ENCODE data around the gene ZNF473. TPM values are rescaled to one million over a fixed set of nuclear protein-coding genes. Genes with fewer than 3 reads are reported as not detected.

The ZNF473 gene
- total RNA-seq (1 to 10 TPM; 2.6 to 2.8 TPM), total RNA-seq (10.2 to 36.2 (median 19.2) reads per million in 172 experiments)
- 4.8 TPM for polyA plus RNA-seq (2013, experiment 1 of 2)
- 6.0 TPM for polyA plus RNA-seq (2013, experiment 2 of 2)

GRCh38 chr19:50025794-50026549 is at the start of gene ZNF473:
Gene ZNF473 (plus strand): TSS chr19:50026005. CDS start chr19:50031083, 5,078 bp downstream.
- Histone ChIP-seq H3K4me1 (ENCODE audit: insufficient read depth, low read length) (peaks cover 49% of the 10 kb centered on the region), H3K36me3 (ENCODE audit: insufficient read depth, low read length) (peaks cover 16% of the 10 kb centered on the region), H3K4me3 (ENCODE audit: low read length) (peak within 1 kb of the TSS; percentile 94), H3K27ac (ENCODE audit: low read depth in 1 of 2, low read length in 2 of 2) (peak within 1 kb of the TSS; percentile 96 to 98), H3K9me3 (ENCODE audit: control insufficient read depth in 1 of 2, insufficient read depth in 1 of 2, low read length in 2 of 2) (no peaks in the 10 kb centered on the region), H3K27me3 (ENCODE audit: control insufficient read depth in 1 of 2, insufficient read depth in 2 of 2, low read length in 2 of 2) (no peaks in the 10 kb centered on the region)
- ATAC-seq (ENCODE audit: poor library complexity) (peak; percentile 75), DNase-seq (peak; percentile 85 to 98 (median 89))
- CTCF ChIA-PET: interaction anchor here (1.0 kb wide), 1 partner anchor 308 kb away, joined by 3 read pairs; no protein-coding TSS in a partner anchor
- POLR2A ChIA-PET: interaction anchor here (0.6 to 2.5 kb wide), 7 partner anchors 25 to 1032 kb away, joined by 3 to 13 read pairs (median 3); partner anchors contain the start of genes AKT1S1, ATF5, GYS1 and NUP62
- H3K4me1 Mint-ChIP-seq (ENCODE audit: low read depth): peaks cover 52% of the 10 kb centered on the region
- H3K4me3 Mint-ChIP-seq: peak within 1 kb of the TSS; percentile 87
- intact Hi-C loops (cut with DNase I, micrococcal nuclease): loop anchor here (1.0 to 10.0 kb wide), 6 partner anchors 23 to 1079 kb away; partner anchors contain the start of genes ATF5 (in 1 of the 2), CTU1 (in 1 of the 2), KCNC3 (in 1 of the 2) and NUP62 (in 1 of the 2)
- peak within 1 kb of the TSS; percentile 94 for H3K27ac Mint-ChIP-seq
- H3K9me3 Mint-ChIP-seq: no peaks in the 10 kb centered on the region
- peaks cover 34% of the 10 kb centered on the region for H3K36me3 Mint-ChIP-seq (ENCODE audit: low read depth)
- no peaks in the 10 kb centered on the region for H3K27me3 Mint-ChIP-seq
- TF ChIP-seq, protein P1, sequence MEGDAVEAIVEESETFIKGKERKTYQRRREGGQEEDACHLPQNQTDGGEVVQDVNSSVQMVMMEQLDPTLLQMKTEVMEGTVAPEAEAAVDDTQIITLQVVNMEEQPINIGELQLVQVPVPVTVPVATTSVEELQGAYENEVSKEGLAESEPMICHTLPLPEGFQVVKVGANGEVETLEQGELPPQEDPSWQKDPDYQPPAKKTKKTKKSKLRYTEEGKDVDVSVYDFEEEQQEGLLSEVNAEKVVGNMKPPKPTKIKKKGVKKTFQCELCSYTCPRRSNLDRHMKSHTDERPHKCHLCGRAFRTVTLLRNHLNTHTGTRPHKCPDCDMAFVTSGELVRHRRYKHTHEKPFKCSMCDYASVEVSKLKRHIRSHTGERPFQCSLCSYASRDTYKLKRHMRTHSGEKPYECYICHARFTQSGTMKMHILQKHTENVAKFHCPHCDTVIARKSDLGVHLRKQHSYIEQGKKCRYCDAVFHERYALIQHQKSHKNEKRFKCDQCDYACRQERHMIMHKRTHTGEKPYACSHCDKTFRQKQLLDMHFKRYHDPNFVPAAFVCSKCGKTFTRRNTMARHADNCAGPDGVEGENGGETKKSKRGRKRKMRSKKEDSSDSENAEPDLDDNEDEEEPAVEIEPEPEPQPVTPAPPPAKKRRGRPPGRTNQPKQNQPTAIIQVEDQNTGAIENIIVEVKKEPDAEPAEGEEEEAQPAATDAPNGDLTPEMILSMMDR (IDR thresholded peaks at IDR 0.05): no peak

GRCh38 chr19:49976496-49976895 is 49.3 kb upstream of the ZNF473 start:
- DNase-seq (no peak), ATAC-seq (ENCODE audit: poor library complexity) (no peak)
- no peaks in the 10 kb centered on the region for H3K9me3 ChIP-seq (ENCODE audit: control insufficient read depth in 1 of 2, insufficient read depth in 1 of 2, low read length in 2 of 2)
- no peak overlapping the region for H3K4me3 ChIP-seq (ENCODE audit: low read length)
- POLR2A ChIA-PET: interaction anchor here (1.2 kb wide), 1 partner anchor 10 kb away, joined by 3 read pairs; no protein-coding TSS in a partner anchor
- H3K4me1 ChIP-seq (ENCODE audit: insufficient read depth, low read length): no peaks in the 10 kb centered on the region
- no peak overlapping the region for H3K27ac ChIP-seq (ENCODE audit: low read depth in 1 of 2, low read length in 2 of 2)
- TF ChIP-seq, protein P1 (IDR thresholded peaks at IDR 0.05): no peak
- intact Hi-C loops (cut with DNase I, micrococcal nuclease): no loop called here
- Mint-ChIP-seq H3K9me3 (no peaks in the 10 kb centered on the region), H3K27me3 (no peaks in the 10 kb centered on the region), H3K27ac (no peak overlapping the region), H3K4me3 (no peak overlapping the region), H3K4me1 (ENCODE audit: low read depth) (no peaks in the 10 kb centered on the region), H3K36me3 (ENCODE audit: low read depth) (peaks cover 38% of the 10 kb centered on the region)
- CTCF ChIA-PET: no interaction called here
- peaks cover 47% of the 10 kb centered on the region for H3K36me3 ChIP-seq (ENCODE audit: insufficient read depth, low read length)
- H3K27me3 ChIP-seq (ENCODE audit: control insufficient read depth in 1 of 2, insufficient read depth in 2 of 2, low read length in 2 of 2): no peaks in the 10 kb centered on the region

DNA sequence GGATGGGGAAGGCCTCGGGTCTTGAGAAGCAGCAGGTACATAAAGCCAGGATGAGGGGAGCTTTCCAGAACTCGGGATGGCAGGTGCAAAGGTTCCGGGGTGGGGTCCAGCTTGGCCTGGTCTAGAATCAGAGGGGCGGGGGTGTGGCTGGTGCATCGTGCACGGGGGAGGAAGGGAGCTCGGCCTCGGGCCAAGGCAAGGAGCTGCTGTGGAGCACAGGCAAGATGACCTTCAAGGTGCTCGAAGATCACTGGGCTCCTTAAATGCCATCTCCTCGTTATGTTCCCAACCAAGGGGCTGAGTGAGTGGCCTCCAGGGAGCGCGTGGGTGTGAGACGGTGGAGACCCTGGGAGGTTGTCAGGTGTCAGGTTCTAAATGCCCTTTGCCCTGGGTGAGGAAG is 48.7 kb upstream of the ZNF473 start:
- DNase-seq (no peak), ATAC-seq (ENCODE audit: poor library complexity) (no peak)
- Mint-ChIP-seq H3K36me3 (ENCODE audit: low read depth) (peaks cover 44% of the 10 kb centered on the region), H3K27ac (no peak overlapping the region), H3K27me3 (no peaks in the 10 kb centered on the region), H3K4me3 (no peak overlapping the region), H3K9me3 (no peaks in the 10 kb centered on the region), H3K4me1 (ENCODE audit: low read depth) (no peaks in the 10 kb centered on the region)
- no peaks in the 10 kb centered on the region for H3K9me3 ChIP-seq (ENCODE audit: control insufficient read depth in 1 of 2, insufficient read depth in 1 of 2, low read length in 2 of 2)
- TF ChIP-seq, protein P1 (IDR thresholded peaks at IDR 0.05): no peak
- ChIA-PET POLR2A (interaction anchor here (1.2 kb wide), 1 partner anchor 10 kb away, joined by 3 read pairs; no protein-coding TSS in a partner anchor), CTCF (no interaction called here)
- intact Hi-C loops (cut with DNase I, micrococcal nuclease): no loop called here
- no peaks in the 10 kb centered on the region for H3K27me3 ChIP-seq (ENCODE audit: control insufficient read depth in 1 of 2, insufficient read depth in 2 of 2, low read length in 2 of 2)
- H3K4me3 ChIP-seq (ENCODE audit: low read length): no peak overlapping the region
- no peaks in the 10 kb centered on the region for H3K4me1 ChIP-seq (ENCODE audit: insufficient read depth, low read length)
- peaks cover 51% of the 10 kb centered on the region for H3K36me3 ChIP-seq (ENCODE audit: insufficient read depth, low read length)
- H3K27ac ChIP-seq (ENCODE audit: low read depth in 1 of 2, low read length in 2 of 2): no peak overlapping the region

All from CD4-positive, alpha-beta T cell (primary cell).